ENCODE measurements around the gene NUDT16L1.

Gene NUDT16L1

DNA sequence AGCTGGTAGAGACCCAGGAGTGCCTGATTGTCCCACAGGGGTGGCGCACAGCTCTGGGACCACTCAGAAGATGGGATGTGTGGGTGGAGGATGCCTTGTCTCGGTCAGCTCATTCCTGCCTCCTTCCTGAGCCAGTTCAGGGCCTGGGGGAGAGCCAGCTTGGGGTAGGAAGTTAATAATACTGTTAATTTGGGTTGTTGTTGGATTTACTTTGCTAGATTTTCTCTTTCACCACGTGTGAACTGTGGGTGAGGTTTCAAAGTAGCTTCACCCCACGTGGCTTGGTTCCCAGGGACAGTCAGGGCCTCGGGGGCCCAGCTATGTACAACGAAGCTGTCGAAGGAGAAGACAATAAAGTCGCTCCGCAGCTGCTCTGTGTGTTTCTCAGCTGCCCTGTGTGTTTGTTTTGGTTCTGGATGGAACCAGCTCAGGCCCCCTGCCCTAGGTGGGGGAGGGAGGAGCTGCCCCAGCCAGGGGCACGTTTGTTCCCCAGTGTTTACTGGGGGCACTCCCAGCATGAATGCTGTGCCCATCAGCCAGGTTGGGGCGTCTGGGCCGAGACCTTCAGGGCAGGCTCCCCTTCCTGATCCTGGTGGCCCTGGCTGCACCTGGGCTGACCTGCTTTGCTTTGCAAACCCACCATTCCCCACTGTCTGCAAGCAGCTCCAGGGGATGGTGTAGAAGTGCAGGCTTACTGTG, 2.3 kb downstream of the NUDT16L1 start:
- Histone ChIP-seq H3K79me2 (ENCODE audit: low read length) (peaks cover 13% of the 10 kb centered on the region), H3K4me3 (ENCODE audit: low read length) (no peak overlapping the region), H2AFZ (ENCODE audit: low read depth, low read length) (no peak overlapping the region), H3K4me1 (ENCODE audit: low read length) (peaks cover 11% of the 10 kb centered on the region), H3K4me2 (ENCODE audit: low read length) (no peak overlapping the region), H3K27me3 (ENCODE audit: low read depth, low read length) (no peaks in the 10 kb centered on the region), H4K20me1 (ENCODE audit: insufficient read depth, low read length) (no peaks in the 10 kb centered on the region), H3K9ac (ENCODE audit: low read length) (no peak overlapping the region), H3K36me3 (replicated peaks; ENCODE audit: low read depth, low read length) (peaks cover 14% of the 10 kb centered on the region), H3K9me3 (ENCODE audit: insufficient read depth, low read length) (no peaks in the 10 kb centered on the region), H3K27ac (ENCODE audit: low read length) (no peak overlapping the region)
- no peak for TF ChIP-seq EZH2phosphoT487 (IDR thresholded peaks at IDR 0.05; ENCODE audit: low read depth)
- TF ChIP-seq CTCF (IDR thresholded peaks at IDR 0.05; ENCODE audit: low read depth, low read length): no peak

DNA sequence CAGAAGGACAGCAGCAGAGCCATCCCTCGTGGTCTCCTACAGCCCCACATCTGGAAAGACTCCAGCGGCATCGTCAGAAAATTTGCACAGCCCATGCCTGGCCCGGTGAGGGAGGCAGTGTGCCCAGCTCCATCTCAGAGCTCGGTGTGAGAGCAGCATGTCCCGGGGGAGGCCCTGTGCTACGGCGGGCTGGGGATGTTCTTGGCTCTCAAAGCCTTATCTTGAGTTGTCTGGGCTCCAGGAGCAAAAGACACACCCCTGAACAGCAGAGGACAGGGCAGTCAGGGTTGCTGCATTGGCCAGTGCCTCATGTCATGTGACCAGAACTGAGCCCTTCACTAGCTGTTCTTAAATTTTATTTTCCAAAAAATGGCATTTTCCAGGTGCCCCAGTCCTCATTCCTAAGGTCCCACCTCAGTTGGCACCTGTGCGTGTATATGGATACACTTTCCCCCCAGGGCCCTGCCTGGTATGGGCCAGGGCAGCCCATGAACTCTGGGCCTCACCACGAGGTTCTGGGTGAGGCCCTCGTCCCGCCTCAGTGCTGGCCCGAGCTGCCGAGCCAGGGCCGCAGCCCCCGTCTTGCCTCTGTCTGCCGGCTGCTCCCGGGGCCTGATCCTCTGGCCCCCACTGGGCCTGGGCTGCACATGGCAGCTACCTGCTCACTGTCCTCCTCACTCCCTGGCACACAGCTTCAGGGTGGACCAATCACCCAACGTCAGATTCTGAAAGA, 3.0 kb downstream of the NUDT16L1 start:
- Histone ChIP-seq H3K9me3 (ENCODE audit: insufficient read depth, low read length) (no peaks in the 10 kb centered on the region), H3K27me3 (ENCODE audit: low read depth, low read length) (no peaks in the 10 kb centered on the region), H3K27ac (ENCODE audit: low read length) (no peak overlapping the region), H3K9ac (ENCODE audit: low read length) (no peak overlapping the region), H4K20me1 (ENCODE audit: insufficient read depth, low read length) (no peaks in the 10 kb centered on the region), H3K4me3 (ENCODE audit: low read length) (no peak overlapping the region), H3K36me3 (replicated peaks; ENCODE audit: low read depth, low read length) (peaks cover 14% of the 10 kb centered on the region), H3K4me2 (ENCODE audit: low read length) (no peak overlapping the region), H3K4me1 (ENCODE audit: low read length) (peaks cover 11% of the 10 kb centered on the region), H2AFZ (ENCODE audit: low read depth, low read length) (no peak overlapping the region), H3K79me2 (ENCODE audit: low read length) (peaks cover 13% of the 10 kb centered on the region)
- TF ChIP-seq EZH2phosphoT487 (IDR thresholded peaks at IDR 0.05; ENCODE audit: low read depth) (no peak), CTCF (IDR thresholded peaks at IDR 0.05; ENCODE audit: low read depth, low read length) (no peak)

DNA sequence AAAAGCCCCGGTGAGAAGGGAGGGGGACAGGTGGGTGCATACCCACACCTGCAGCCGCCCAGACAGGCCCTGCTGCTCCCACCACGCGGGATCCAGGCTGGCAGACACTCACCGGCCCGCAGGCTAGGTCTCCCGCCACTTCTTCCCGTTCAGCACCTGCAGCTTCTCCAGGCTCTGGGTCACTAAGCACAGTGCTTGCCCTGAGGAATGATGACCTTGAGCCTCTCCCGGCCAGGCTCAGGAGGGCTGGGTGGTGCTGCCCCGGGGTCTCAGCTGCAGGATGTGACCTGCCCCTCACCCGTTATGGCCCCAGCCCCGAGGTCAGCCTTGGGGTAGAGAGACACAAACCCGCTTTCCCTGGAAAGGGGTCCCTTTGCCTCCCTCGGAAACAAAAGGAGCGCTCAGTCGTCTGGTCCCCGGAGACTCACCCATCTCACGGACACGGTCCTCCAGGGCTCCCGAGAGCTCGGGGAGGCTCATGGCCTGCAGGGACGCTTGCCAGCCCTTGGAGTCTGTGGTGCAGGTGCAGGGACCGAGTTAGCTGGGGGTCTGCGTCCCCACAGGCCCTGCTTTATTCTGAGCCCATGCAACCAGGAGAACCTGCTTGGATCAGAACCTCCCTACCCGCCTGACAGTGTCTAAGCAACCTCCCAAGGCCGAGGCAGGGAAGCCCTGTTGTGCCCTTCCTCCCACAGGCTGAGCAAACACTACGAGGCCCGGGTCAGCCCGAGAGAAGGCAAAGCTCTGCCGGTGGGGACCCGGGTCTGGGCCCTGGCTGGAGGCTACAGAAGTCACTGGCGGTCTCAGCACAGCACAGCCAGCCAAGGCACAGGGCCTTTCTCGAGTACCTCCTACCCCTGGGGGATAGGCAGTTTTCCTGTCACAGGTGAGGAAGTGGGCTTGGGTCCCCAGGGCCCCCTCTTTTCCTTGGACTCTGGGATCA, 3.8 kb downstream of the NUDT16L1 start:
- no peak overlapping the region for H3K9ac ChIP-seq (ENCODE audit: low read length)

More for the DNA sequence above, 3.8 kb downstream of the NUDT16L1 start:
- Histone ChIP-seq H2AFZ (ENCODE audit: low read depth, low read length) (no peak overlapping the region), H3K4me3 (ENCODE audit: low read length) (no peak overlapping the region), H3K79me2 (ENCODE audit: low read length) (peaks cover 13% of the 10 kb centered on the region), H3K27ac (ENCODE audit: low read length) (no peak overlapping the region), H3K36me3 (replicated peaks; ENCODE audit: low read depth, low read length) (peaks cover 14% of the 10 kb centered on the region), H3K4me1 (ENCODE audit: low read length) (peaks cover 10% of the 10 kb centered on the region), H3K9me3 (ENCODE audit: insufficient read depth, low read length) (no peaks in the 10 kb centered on the region), H3K4me2 (ENCODE audit: low read length) (no peak overlapping the region), H4K20me1 (ENCODE audit: insufficient read depth, low read length) (no peaks in the 10 kb centered on the region), H3K27me3 (ENCODE audit: low read depth, low read length) (no peaks in the 10 kb centered on the region)
- TF ChIP-seq EZH2phosphoT487 (IDR thresholded peaks at IDR 0.05; ENCODE audit: low read depth): no peak
- TF ChIP-seq CTCF (IDR thresholded peaks at IDR 0.05; ENCODE audit: low read depth, low read length): no peak

Data from OCI-LY3 (cell line).